ENCODE measurements around the gene ELN. TPM values are rescaled to one million over a fixed set of nuclear protein-coding genes. Genes with fewer than 3 reads are reported as not detected.

ELN gene
- polyA plus RNA-seq, 1 donor (not counting 4 experiments of a cell fraction or from before 2014, with no cell fraction given) = not detected

GRCh38 chr7:74069790-74070618 is 42.0 kb downstream of the ELN start:
- H3K9ac ChIP-seq (ENCODE audit: control insufficient read depth, extremely low read depth, insufficient read depth, low read length) = no peak overlapping the region
- H3K27ac ChIP-seq (ENCODE audit: control insufficient read depth, insufficient read depth, low read length) = no peak overlapping the region
- H3K36me3 ChIP-seq (ENCODE audit: control insufficient read depth in 2 of 2, extremely low read depth in 1 of 2, insufficient read depth in 2 of 2, low read length in 2 of 2) = no peaks in the 10 kb centered on the region
- H3K9me1 ChIP-seq (ENCODE audit: control insufficient read depth, extremely low read depth, insufficient read depth, low read length) = no peaks in the 10 kb centered on the region
- no peaks in the 10 kb centered on the region for H4K20me1 ChIP-seq (ENCODE audit: control insufficient read depth, extremely low read depth, insufficient read depth, low read length)
- no peak overlapping the region for H3K4me3 ChIP-seq (ENCODE audit: control insufficient read depth in 2 of 3, extremely low read depth in 1 of 3, insufficient read depth in 2 of 3, low read depth in 1 of 3, low read length in 3 of 3)
- no peaks in the 10 kb centered on the region for H3K4me1 ChIP-seq (ENCODE audit: control insufficient read depth, extremely low read depth, insufficient read depth, low read length)
- H2AFZ ChIP-seq (ENCODE audit: control insufficient read depth, low read length) = no peak overlapping the region
- no peaks in the 10 kb centered on the region for H3K9me3 ChIP-seq (ENCODE audit: control insufficient read depth, low read depth, low read length)
- no peaks in the 10 kb centered on the region for H3K27me3 ChIP-seq (ENCODE audit: control insufficient read depth, extremely low read depth, insufficient read depth, low read length)
- H3K79me2 ChIP-seq (ENCODE audit: control insufficient read depth, insufficient read depth, low read length) = no peaks in the 10 kb centered on the region
- H3K4me2 ChIP-seq (ENCODE audit: control insufficient read depth, extremely low read depth, insufficient read depth, low read depth, low read length) = no peak overlapping the region
- DNase-seq (ENCODE audit: low read depth, low spot score) = no peak
- dilution Hi-C loops (cut with MboI; ENCODE audit: extremely low pct_ligation_motif_present, low sequenced_read_pairs) = no loop called here
- TF ChIP-seq EZH2 (IDR thresholded peaks at IDR 0.05; ENCODE audit: low read length) (no peak), CTCF (optimal IDR thresholded peaks at IDR 0.05 in 1 of 3, IDR thresholded peaks at IDR 0.05 in 1 of 3, conservative IDR thresholded peaks at IDR 0.05 in 1 of 3; ENCODE audit: extremely low read depth in 1 of 3, insufficient read depth in 2 of 3, low read length in 3 of 3) (no peak)
- FAIRE-seq = no peak

DNA sequence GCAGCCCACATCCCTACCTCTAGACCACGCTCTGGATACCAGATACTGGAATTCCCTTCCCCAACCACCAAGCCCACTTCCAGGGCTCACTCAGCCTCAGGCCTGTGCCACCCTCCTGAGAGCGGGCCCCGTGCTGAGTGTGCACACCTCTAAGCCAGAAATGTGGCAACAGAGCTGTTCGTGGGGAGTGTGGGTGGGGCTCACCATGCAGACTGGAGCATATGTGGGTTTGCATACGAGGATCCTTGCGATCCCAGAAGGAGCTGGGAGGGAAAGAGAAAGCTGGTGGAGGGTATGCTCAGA is 42.6 kb downstream of the ELN start:
- Histone ChIP-seq H3K4me1 (ENCODE audit: control insufficient read depth, extremely low read depth, insufficient read depth, low read length) (no peaks in the 10 kb centered on the region), H3K9me1 (ENCODE audit: control insufficient read depth, extremely low read depth, insufficient read depth, low read length) (no peaks in the 10 kb centered on the region), H2AFZ (ENCODE audit: control insufficient read depth, low read length) (no peak overlapping the region), H3K27ac (ENCODE audit: control insufficient read depth, insufficient read depth, low read length) (no peak overlapping the region), H3K4me2 (ENCODE audit: control insufficient read depth, extremely low read depth, insufficient read depth, low read depth, low read length) (no peak overlapping the region), H3K27me3 (ENCODE audit: control insufficient read depth, extremely low read depth, insufficient read depth, low read length) (no peaks in the 10 kb centered on the region), H3K36me3 (ENCODE audit: control insufficient read depth in 2 of 2, extremely low read depth in 1 of 2, insufficient read depth in 2 of 2, low read length in 2 of 2) (no peaks in the 10 kb centered on the region), H4K20me1 (ENCODE audit: control insufficient read depth, extremely low read depth, insufficient read depth, low read length) (no peaks in the 10 kb centered on the region), H3K9me3 (ENCODE audit: control insufficient read depth, low read depth, low read length) (no peaks in the 10 kb centered on the region), H3K4me3 (ENCODE audit: control insufficient read depth in 2 of 3, extremely low read depth in 1 of 3, insufficient read depth in 2 of 3, low read depth in 1 of 3, low read length in 3 of 3) (no peak overlapping the region), H3K79me2 (ENCODE audit: control insufficient read depth, insufficient read depth, low read length) (no peaks in the 10 kb centered on the region), H3K9ac (ENCODE audit: control insufficient read depth, extremely low read depth, insufficient read depth, low read length) (no peak overlapping the region)
- TF ChIP-seq CTCF (optimal IDR thresholded peaks at IDR 0.05 in 1 of 3, IDR thresholded peaks at IDR 0.05 in 1 of 3, conservative IDR thresholded peaks at IDR 0.05 in 1 of 3; ENCODE audit: extremely low read depth in 1 of 3, insufficient read depth in 2 of 3, low read length in 3 of 3) (no peak), EZH2 (IDR thresholded peaks at IDR 0.05; ENCODE audit: low read length) (no peak)
- FAIRE-seq (no peak), DNase-seq (ENCODE audit: low read depth, low spot score) (no peak)
- dilution Hi-C loops (cut with MboI; ENCODE audit: extremely low pct_ligation_motif_present, low sequenced_read_pairs) = no loop called here
